Measurements from ENCODE around the gene PUM1. TPM values are rescaled to one million over a fixed set of nuclear protein-coding genes. Genes with fewer than 3 reads are reported as not detected.
A peak's percentile ranks its signal among the peaks of the same experiment; 100 is the strongest.

PUM1 gene
- polyA plus RNA-seq, 1 donor from 2014 or later: 88.0 TPM

DNA sequence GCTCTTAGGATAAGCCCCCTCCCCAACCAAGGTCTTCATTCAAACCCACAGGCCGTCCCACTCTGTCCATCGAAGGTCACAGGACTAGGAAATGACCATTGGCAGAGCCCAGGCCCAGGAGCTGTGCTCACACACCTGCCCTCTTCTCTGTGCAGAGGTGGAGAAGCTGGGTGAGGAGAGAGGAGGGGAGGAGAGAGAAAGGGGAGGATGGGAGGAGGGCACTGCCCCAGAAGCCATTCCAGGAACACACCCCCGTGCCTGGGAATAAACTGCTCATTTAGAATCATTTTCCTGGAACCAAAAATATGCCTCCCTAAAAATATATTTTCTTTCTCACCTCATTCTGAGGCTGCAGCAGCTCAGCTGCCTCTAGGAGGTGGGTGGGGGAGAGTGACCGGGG, 150.6 kb downstream of the PUM1 start:
- Mint-ChIP-seq H3K4me3 (no peak overlapping the region), H3K4me1 (peaks cover 0 to 8% (median 6%) of the 10 kb centered on the region in 3 donors), H3K27ac (no peak overlapping the region), H3K9me3 (no peaks in the 10 kb centered on the region), H3K27me3 (peaks cover 8% of the 10 kb centered on the region), H3K36me3 (peaks cover 2% of the 10 kb centered on the region)

- no peak overlapping the region for H3K27ac Mint-ChIP-seq
These were observed 151.0 kb downstream of the PUM1 start for GRCh38 chr1:30914587-30914922.

GRCh38 chr1:30912913-30913652, 152.4 kb downstream of the PUM1 start:
- H3K27me3 Mint-ChIP-seq: peaks cover 18% of the 10 kb centered on the region
- no peak overlapping the region for H3K27ac Mint-ChIP-seq

More at GRCh38 chr1:30914587-30914922, 151.0 kb downstream of the PUM1 start:
- peaks cover 2% of the 10 kb centered on the region for H3K36me3 Mint-ChIP-seq
- peaks cover 3 to 12% (median 10%) of the 10 kb centered on the region in 3 donors for H3K4me1 Mint-ChIP-seq
- no peak overlapping the region for H3K4me3 Mint-ChIP-seq
- H3K9me3 Mint-ChIP-seq: no peaks in the 10 kb centered on the region
- H3K27me3 Mint-ChIP-seq: peaks cover 12% of the 10 kb centered on the region

DNA sequence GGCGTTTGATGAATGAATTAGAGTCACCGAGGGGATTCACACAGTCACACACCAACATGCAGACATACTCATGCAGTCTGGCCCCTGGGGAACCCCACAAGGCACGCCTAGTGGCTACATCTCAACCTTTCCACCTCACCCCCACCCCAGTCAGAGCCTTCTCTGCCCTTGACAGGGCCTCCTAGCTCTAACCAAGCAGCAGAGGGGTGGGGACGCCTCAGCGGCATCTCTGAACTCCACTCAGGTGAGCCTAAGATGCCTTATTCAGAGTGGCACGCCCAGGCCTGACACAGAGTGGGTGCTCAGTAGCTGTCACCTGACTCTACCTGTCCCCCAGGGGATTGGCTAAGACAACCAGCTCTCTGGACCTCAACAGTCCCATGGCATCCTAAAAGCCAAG, 153.3 kb downstream of the PUM1 start:
- Mint-ChIP-seq H3K4me3 (no peak overlapping the region), H3K27me3 (peaks cover 24% of the 10 kb centered on the region), H3K27ac (peak overlapping the region in 1 of 3 donors; percentile 83)

More at GRCh38 chr1:30912913-30913652, 152.4 kb downstream of the PUM1 start:
- Mint-ChIP-seq H3K9me3 (no peaks in the 10 kb centered on the region), H3K36me3 (peaks cover 2% of the 10 kb centered on the region), H3K4me1 (peaks cover 7 to 15% (median 14%) of the 10 kb centered on the region in 3 donors), H3K4me3 (no peak overlapping the region)

GRCh38 chr1:30911059-30911954, 154.2 kb downstream of the PUM1 start:
- no peaks in the 10 kb centered on the region for H3K9me3 Mint-ChIP-seq
- H3K36me3 Mint-ChIP-seq: no peaks in the 10 kb centered on the region
- peaks cover 12 to 21% (median 14%) of the 10 kb centered on the region in 3 donors for H3K4me1 Mint-ChIP-seq
- H3K27ac Mint-ChIP-seq: no peak overlapping the region
- peak overlapping the region in 3 of 4 donors; percentile 28 to 33 (median 28) for H3K4me3 Mint-ChIP-seq
- H3K27me3 Mint-ChIP-seq: peaks cover 27% of the 10 kb centered on the region

More for the DNA sequence above, 153.3 kb downstream of the PUM1 start:
- peaks cover 12 to 20% (median 14%) of the 10 kb centered on the region in 3 donors for H3K4me1 Mint-ChIP-seq
- no peaks in the 10 kb centered on the region for H3K9me3 Mint-ChIP-seq
- H3K36me3 Mint-ChIP-seq: no peaks in the 10 kb centered on the region

GRCh38 chr1:30909365-30910068, 156.0 kb downstream of the PUM1 start:
- peaks cover 1% of the 10 kb centered on the region for H3K36me3 Mint-ChIP-seq
- H3K4me1 Mint-ChIP-seq: peaks cover 13 to 21% (median 14%) of the 10 kb centered on the region in 3 donors
- H3K4me3 Mint-ChIP-seq: peak overlapping the region; percentile 51 to 94 (median 79)
- H3K27ac Mint-ChIP-seq: peak overlapping the region; percentile 2 to 83 (median 76)
- H3K27me3 Mint-ChIP-seq: peaks cover 34% of the 10 kb centered on the region
- H3K9me3 Mint-ChIP-seq: no peaks in the 10 kb centered on the region

DNA sequence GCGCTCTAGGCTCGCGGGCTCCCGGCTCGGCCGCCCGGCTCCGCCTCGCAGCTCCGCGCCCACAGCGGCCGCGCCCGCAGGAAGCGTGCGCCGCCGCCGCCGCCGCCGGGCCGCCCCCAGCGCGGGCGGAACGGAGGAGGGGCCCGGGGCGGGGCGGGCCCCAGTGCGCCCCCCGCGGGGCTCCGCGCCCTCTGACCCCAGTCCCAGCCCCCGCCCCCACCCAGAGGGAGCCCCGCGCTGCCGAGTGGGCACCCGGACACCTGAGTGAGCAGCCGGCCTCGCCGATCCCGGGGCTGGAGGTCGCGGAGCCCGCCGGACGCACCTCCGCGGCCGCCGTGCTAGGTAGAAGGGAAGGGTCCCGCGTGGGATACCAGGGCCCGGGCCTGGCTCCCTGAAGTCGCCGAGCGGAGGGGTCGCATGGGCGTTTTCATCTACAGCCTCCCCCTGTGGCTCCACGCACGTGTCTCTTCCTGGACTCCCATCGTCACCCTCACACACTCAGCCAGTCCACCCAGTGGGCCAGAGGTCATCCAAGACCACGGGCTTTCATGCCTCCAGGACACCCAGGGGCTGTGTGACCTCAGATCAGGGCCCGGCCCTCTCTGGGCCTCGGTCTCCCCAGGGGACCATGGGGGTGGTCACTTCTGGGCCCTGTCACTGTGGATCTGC, 156.7 kb downstream of the PUM1 start, which contains the start of gene SDC3:
Gene SDC3, minus strand, starts transcription at position 63 of the 669 bp plus-strand sequence. CDS start 172 bp downstream, outside the sequence.
- peaks cover 1% of the 10 kb centered on the region for H3K36me3 Mint-ChIP-seq
- peaks cover 36% of the 10 kb centered on the region for H3K27me3 Mint-ChIP-seq
- H3K9me3 Mint-ChIP-seq: no peaks in the 10 kb centered on the region
- H3K4me3 Mint-ChIP-seq: peak within 1 kb of the TSS; percentile 78 to 94 (median 84)
- peak within 1 kb of the TSS; percentile 27 to 76 (median 62) for H3K27ac Mint-ChIP-seq
- peaks cover 13 to 21% (median 14%) of the 10 kb centered on the region in 3 donors for H3K4me1 Mint-ChIP-seq

- no peak overlapping the region for H3K4me3 Mint-ChIP-seq
These were observed 157.2 kb downstream of the PUM1 start for GRCh38 chr1:30908316-30908695.

DNA sequence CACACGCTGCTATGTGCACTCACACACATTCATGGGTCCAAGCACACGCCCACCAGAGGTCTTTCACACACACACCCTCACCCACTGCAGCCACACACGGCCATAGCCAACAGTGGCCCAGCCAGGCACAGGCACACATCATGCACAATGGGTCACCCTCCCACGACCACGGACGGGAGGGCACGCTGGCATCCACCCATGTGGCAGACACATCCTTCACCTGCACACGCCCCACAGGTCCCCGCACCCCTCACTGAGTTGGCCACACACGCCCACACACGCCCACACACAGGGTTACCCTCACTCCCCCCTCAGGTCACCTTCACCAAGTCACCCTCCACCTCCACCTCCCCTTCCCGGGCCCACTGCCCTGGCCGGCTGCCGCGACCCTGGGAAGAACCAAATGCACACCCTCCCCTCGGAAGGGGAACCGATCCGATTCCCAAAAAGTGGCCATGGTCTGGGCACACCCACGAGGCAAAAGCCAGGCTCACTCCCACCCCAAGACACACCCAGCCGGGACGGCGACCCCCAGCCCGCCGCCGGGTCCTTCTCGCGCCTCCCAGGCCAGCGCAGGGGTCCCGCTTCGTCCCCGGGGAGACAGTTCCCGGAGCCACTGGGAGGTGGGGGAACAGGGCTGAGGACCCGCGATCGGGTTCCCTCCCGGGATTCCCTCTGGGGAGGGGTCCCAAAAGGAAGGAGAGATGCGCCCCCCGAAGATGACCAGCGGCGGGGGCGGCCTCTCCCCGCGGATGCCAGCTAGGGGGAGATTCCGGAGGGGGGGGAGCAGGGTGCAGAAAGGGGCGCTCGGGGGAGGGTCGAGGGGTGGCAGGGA, 157.8 kb downstream of the PUM1 start:
- Mint-ChIP-seq H3K4me1 (peaks cover 13 to 21% (median 14%) of the 10 kb centered on the region in 3 donors), H3K27me3 (peaks cover 36% of the 10 kb centered on the region), H3K36me3 (peaks cover 1% of the 10 kb centered on the region), H3K27ac (peak overlapping the region in 2 of 3 donors; percentile 27 to 62), H3K4me3 (peak overlapping the region; percentile 70 to 89 (median 82)), H3K9me3 (no peaks in the 10 kb centered on the region)

More at GRCh38 chr1:30908316-30908695, 157.2 kb downstream of the PUM1 start:
- Mint-ChIP-seq H3K27me3 (peaks cover 36% of the 10 kb centered on the region), H3K4me1 (peaks cover 13 to 21% (median 14%) of the 10 kb centered on the region in 3 donors), H3K27ac (no peak overlapping the region), H3K36me3 (peaks cover 1% of the 10 kb centered on the region), H3K9me3 (no peaks in the 10 kb centered on the region)

DNA sequence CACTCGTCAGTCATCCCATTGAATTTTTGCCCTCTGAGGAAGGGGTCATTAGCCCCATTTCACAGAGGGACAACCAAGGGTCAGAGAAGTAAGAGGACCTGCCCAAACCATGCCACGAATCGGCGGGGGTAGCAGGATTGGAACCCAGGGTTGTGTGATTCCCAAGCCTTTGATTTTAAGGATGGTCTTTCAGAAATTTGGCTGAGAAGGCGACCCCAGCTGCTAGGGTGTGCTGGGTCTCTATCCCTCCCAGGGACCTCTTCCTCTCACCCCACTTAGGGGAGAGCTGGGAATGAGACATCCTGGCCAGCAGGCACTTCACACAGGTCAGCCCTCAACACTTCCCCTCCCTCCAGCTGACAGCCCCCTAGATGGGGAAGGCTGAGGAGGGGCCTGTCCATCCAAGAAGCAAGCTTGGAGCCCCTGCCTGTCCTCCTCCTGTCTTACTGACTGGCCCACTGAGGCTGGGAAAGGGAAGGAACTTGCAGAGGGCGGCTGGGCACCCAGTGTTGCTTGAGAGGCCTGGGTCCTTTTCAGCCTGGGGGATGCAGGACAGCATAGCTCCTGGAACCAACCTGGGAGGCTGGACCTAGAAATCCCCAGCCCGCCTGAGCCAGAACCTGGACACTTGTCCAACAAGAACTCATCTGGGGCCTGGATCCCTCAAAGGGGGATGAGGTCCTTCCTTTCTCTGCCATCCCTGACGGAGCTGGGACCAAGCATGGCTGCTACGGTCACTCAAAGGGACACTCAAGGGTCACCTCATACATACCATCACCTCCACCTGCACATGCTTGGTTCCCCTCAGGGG, 158.7 kb downstream of the PUM1 start:
- Mint-ChIP-seq H3K4me1 (peaks cover 13 to 21% (median 14%) of the 10 kb centered on the region in 3 donors), H3K36me3 (peaks cover 1% of the 10 kb centered on the region), H3K27me3 (peaks cover 36% of the 10 kb centered on the region), H3K9me3 (no peaks in the 10 kb centered on the region), H3K4me3 (peak overlapping the region; percentile 70 to 89 (median 82)), H3K27ac (peak overlapping the region in 2 of 3 donors; percentile 27 to 62)

DNA sequence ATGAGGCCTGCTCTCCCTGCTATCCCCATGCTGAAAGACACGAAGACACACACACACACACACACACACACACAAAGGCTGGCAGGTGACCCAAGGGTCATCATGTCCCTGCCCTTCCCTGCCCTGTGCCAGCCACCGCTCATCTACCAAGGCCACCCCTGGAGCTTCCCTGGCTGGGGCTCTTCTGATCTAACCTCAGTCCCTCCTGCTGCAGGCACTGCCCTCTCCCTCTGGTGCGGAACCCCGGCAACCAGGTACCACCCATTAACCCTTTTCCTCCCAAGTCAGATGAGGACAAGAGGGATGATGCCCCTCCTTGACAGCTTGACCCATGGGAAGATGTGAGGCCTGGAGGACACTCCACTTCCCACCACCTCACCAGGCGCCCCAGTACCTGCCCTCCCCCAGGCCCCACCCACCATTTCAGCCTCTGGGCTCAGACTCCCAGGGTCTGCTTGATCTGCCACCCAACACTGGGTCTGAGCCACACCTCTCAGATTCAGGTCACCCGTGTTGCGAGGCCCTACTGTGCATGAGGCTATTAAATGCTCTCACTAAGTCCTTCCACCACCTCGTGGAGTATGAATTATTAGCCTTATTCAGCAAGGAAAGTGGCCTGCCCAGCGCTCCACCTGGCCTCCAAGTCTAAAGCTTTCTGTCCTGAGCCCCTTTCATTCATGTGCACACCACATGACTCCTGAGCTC, 159.4 kb downstream of the PUM1 start:
- peaks cover 13 to 21% (median 14%) of the 10 kb centered on the region in 3 donors for H3K4me1 Mint-ChIP-seq
- H3K36me3 Mint-ChIP-seq: peaks cover 1% of the 10 kb centered on the region
- H3K27ac Mint-ChIP-seq: no peak overlapping the region
- H3K27me3 Mint-ChIP-seq: peaks cover 34% of the 10 kb centered on the region
- H3K4me3 Mint-ChIP-seq: peak overlapping the region in 3 of 4 donors; percentile 4 to 87 (median 69)
- no peaks in the 10 kb centered on the region for H3K9me3 Mint-ChIP-seq

DNA sequence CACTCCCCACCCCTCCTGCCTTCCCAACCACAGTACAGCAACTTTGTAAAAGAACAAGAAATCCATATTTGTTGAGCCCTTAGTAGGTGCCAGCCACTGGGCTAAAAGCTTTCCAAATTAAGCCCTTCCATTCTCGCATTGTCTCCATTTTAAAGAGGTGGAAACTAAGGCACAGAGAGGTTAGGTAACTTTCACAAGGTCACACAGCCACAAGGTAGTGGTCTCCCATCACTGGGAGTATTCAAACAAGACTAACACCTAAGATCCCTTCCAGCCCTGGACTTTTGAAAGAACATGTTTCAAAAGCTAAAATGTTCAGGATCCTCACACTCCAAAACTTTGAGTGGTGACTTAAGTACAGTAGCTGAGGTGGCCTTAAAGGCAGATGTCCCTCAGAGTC, 160.1 kb downstream of the PUM1 start:
- Mint-ChIP-seq H3K4me1 (peaks cover 12 to 15% (median 13%) of the 10 kb centered on the region in 3 donors), H3K27me3 (peaks cover 31% of the 10 kb centered on the region), H3K36me3 (peaks cover 1% of the 10 kb centered on the region), H3K4me3 (peak overlapping the region in 3 of 4 donors; percentile 1 to 69 (median 4)), H3K9me3 (no peaks in the 10 kb centered on the region), H3K27ac (no peak overlapping the region)

Data from IgD-negative memory B cell (primary cell).